NOMO-1 treated with DMSO at 0.1 percent for 48 hours (cell line): ENCODE measurements around the gene CNIH3.

Experiments used
- DNase-seq: peaks from one replicate; lab custom pipeline; 2025; ENCODE audit not compliant: unreplicated experiment; lab: John Stamatoyannopoulos, UW

CNIH3 gene

DNA sequence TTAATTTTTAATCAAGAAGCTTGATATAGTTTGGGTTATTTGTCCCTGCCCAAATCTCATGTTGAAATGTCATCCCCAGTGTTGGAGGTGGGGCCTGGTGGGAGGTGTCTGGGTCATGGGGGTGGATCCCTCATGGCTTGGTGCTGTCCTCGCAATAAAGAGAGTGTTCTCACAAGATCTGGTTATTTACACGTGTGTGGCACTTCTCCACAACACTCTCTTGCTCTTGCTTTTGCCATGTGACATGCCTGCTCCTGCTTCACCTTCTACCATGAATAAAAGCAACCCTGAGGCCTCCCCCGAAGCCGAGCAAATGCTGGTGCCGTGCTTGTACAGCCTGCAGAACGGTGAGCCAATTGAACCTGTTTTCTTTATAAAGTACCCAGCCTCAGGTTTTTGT is 2.6 kb upstream of the CNIH3 start:
- DNase-seq = no peak

DNA sequence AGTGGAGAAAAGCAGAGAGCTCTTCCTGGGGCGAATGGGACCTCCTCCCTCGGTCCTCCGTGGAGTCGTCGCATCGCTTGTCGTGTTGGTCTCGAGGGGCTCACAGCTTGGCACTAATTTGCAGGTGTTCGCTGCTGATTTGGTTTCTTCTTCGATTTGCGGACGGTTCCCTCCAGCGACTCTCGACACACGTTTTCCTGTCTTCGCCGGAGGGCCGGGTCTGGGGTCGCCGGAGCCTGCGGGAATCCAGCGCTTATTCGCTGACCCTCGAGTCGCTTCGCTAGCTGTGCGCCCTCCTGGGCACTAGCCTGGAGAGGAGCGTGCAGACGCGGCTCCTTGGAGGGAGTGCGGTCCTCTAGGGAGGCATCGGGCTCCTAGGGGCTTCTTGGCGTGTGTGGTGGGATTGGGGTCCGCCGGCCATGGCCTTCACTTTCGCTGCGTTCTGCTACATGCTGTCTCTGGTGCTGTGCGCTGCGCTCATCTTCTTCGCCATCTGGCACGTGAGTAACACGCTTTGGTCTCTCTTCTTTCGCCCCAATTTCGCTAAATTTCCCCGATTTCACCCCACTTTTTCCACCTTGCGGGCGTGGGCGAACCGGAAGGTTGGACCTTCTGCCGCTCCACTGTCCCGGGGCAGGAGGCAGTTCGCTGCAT is 766 bp downstream of the CNIH3 start:
- no peak for DNase-seq

DNA sequence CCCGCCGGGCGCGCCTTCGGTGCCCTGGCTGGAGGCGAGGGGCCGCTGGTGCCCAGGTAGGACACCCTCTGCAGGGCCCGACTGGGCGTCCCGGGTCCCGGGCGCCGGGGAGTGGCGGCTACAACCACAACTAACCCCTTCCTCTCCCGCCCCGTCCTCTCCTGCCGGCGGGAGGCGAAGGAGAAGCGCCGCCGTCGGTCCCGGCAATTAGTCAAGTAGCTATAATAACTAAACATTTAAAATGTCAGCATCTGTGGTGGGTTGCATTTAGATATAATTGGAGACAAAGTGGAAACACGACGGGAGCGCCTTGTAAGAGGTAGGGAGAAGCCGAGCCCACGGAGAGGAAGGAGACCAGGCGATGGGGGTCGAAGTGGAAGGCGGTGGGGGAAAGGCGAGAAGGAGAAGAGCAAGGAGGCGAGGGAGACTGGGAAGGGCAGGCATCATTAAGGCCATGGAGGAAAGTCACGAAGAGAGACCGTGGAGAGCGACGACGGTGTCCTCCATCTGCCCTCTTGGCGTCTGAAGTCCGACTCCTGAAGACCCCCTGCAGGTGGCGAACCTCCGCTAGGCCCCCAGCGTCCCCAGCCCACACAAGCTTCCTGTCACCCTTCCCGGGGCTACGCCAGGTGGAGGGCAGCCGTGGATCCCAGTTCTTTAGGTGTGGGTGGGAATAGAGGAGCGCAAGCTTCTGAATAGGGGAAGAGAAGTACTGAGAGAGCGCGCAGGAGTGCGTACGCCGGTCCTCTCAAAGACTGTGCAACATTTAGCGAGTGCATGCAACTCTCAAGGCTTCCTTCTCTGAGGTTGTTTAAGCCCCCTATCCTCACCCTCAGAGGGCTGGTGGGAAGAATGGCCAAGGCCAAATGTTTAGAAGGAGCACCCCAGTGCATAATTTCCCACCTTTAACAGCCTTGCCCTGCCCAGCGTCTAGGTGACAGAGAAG is 1.6 kb downstream of the CNIH3 start:
- no peak for DNase-seq

DNA sequence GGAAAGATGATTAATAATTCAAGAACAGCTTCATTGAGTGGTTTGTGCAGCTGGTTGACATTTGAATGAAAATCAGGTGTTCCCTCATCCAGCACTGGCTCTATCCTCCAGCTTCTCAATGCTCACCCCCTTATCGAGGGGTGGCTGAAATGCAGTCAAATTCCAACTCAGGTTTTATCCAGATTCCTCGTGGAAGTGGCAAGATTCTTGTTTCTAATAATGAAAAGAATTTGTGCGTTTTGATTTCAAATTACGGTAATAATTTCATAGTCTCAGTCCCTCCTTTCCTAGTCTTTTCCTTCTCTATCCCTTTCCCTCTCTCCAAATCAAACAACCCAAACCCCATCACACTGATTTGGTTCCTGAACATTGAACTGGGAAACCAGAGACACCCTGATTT is 3.1 kb downstream of the CNIH3 start:
- DNase-seq = no peak

DNA sequence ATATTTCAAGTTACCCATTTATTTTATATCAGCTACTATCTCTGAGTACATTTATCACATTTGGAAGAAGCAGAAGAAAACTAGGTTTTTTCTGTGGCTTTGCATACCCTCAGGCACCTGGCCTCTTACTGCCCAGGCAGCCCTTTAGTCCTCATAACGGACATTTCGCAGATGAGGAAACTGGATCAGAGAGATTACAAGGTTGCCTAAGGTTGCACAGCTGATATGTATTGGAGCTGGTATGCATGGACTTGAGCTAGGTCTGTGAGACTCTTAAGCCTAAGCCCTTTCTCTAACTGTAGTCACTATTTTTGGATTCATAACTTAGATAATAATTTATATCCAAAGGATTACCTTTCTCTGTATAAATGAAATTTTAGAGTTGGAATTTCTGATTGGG is 4.0 kb downstream of the CNIH3 start:
- DNase-seq = no peak

DNA sequence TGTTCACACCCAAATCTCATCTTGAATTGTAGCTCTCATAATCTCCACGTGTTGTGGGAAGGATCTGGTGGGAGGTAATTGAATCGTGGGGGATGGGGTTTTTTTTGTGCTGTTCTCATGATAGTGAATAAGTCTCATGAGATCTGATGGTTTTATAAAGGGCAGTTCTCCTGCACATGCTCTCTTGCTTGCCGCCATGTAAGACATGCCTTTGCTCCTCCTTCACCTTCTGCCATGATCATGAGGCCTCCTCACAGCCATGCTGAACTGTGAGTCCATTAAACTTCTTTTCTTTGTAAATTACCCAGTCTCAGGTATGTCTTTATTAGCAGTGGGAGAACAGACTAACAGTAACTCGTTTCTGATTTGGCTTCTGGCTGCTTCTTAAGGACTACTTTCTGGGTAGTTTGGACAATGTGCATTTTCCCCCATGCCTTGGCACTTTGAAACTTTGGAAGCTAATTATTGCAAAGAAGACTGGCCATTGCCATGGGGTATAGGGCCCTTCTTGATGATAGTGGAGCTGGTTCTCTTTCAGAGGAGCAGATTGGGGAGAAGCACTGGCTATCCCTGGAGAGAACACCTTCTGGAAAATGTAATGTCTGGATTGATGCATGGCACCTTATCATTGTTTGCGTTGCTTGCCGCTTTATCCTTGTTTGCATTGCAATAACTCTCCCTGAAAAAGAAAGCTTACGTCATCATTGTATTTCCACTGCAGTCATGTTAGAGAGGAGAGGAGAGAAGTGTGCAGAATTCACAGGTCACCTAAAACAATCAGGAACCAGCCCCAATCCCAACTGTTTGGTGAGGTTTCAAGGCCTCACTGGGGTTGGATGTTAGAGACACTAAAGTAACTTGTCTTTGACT is 5.9 kb downstream of the CNIH3 start:
- no peak for DNase-seq

DNA sequence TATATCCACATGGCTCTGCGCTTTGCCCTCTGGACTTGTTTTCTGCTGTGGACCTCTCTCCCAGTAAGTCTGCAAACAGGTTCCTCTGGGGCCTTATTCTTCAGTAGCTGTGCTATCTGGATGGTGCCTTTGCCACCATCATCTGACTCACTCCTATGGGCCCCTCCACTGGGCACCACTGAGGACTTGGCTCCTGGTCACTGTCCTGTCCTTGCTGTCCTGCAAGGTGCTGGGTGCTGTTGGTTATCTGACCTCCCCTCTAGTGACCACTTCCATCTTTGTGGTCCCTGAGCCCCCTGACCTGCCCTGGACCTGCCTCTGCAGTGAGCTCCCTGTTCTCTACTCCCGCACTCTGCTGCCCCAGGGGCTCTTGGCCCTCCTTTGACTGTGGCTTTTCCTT is 6.7 kb downstream of the CNIH3 start:
- no peak for DNase-seq

DNA sequence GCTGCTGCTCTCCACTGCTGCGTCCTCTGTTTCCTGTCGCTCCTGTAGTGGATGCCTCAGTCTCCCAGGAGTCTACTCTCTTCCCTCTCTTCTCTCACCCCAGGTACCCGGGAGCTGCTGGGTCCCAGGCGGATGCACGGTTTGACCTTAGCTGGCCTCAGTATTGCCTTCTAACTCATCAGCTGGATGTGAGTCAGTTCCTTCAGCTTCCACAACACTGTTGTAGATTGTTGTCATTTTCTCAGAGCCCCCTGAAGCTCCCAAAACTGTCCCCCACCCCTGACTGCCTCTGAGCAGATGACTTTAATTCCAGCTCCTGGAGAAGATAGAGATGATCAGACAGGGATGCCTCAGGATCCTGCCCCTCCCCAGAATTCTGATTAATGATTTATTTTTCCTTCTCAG is 7.2 kb downstream of the CNIH3 start:
- DNase-seq = no peak

DNA sequence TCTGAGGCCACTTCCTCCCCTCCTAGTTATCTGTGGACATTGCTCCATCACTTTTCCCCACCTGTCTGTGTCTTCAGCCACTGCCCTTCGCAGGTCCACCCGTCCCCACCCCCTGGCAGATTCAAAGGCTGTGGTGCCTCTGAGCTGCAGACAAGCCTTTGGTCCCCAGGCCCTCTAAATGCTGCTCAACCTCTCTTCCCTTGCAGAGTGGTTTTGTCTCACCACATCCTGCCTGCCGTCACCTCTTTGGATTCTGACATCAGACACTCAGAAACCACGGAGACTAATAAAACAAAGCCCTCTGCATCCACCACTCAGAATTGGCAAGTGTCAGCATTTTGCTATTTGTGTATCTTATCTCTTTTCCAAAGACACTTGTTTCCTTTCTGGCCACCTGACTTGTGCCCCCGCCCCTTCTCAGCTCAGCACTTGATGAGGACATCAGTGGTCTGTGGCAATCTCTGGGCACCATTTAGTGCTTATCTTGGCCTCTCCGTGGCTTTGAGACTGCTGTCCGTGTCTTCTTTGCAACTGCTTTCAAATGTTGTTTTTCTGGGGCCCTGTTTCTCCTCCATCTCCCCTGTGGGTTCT is 7.7 kb downstream of the CNIH3 start:
- DNase-seq = peak; percentile 37

DNA sequence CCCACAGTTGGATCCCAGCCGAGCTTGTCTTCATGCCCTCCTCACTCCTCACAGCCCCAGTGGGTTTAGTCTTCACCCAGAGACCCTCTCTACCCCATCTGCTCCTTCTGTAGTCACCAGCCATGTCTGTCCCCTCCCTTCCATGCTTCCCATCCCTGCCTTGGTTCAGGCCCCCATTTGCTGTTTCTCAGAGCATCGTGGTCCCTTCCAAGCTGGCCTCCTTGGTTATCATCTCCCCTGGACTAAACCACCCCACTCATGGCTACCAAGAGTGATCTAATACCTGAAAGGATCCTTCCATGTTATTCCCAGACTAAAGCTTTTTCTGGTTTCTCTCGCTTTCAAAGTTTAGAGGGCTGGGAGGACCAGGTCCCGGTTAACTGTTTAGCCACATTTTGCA is 8.3 kb downstream of the CNIH3 start:
- DNase-seq = no peak

DNA sequence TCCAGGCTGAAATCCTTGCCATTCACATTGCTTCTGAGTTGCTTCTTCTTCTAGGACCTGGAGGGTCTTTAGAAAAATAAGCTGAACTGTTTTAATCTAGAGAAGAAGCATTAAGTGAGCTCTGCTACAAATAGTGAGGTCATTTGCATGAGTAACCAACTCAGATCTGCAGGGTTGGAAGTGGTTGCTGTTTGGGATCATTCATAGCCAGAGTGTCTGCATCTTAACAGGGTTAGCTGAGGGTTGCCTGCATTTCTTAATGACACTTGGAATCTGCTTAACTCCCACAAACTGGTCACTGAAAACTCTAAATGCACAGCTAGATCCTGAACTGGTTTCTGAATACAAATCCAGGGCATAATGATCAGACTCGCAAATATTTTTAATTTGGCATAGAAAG is 9.9 kb downstream of the CNIH3 start:
- DNase-seq = no peak

DNA sequence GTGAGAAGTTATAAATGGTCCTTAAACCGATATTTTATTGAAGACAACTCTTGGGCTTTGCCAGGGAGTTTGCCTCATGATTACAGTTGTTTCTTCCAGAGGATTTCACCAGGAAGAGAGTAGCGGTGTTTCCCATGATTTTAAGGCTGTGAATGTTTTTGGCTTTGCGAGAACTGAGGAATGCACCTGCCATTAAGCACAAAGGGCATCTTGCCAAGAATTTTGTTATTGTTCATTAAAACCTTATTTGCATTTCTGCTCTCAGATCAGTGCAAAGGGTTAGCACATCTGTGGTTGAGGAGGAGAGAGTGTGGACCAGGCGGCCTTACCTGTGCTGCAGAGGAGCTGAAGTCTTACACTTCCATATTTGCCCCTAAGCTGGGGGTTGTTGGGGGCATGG is 13.8 kb downstream of the CNIH3 start:
- DNase-seq = no peak

DNA sequence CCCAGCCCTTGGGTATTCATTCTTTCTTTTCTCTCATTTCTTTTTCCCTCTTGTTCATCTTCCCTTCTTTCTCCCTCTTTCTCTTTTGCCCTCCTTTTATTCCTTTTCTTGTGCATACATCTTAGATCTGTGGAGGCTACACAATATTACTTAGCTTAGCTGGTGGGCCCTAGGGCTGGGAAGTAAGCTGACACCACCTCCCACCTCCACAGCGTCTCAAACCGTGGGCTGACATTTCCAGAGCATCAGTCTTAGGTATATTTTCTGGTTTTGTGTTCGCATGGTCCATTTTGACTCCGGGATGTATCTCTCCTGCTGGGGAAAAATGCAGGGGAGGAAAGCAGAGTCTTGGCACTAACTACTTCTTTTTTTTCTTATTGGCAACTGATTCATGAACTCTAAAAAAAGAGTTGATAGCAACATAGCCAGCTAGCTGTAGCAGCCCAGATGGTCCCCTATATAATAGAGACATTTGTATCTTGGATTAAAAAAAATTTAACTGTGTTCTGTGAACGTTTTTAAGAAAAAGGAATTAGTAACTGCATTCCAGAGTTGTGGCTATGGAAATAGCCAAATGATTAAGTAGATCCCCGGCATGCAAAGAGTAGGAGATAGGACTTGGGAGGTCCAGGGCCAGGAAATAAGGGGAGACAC is 15.5 kb downstream of the CNIH3 start:
- DNase-seq = no peak

DNA sequence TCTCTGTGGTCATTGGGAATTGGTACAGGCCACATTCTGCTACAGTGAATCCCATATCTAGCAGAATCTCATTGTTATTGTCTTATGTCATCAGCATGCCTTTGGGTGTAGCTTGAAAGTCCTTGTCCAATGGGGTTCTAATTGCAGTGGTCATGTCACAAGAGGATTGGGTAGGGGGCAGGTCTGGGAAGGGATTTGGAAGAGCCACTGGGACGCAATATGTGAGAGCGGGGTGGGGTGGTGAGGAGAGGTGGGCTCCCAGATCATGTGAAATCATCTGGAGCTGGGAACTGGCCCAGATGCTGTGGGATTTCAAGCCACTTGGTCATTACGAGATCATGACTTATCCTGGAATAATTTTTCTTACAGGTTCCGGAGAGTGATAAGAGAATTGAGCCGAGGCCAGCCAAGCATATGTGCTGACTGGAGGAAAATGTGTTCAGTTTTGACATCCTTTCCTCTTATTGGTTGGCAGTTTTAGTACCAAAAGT is 16.3 kb downstream of the CNIH3 start:
- no peak for DNase-seq

DNA sequence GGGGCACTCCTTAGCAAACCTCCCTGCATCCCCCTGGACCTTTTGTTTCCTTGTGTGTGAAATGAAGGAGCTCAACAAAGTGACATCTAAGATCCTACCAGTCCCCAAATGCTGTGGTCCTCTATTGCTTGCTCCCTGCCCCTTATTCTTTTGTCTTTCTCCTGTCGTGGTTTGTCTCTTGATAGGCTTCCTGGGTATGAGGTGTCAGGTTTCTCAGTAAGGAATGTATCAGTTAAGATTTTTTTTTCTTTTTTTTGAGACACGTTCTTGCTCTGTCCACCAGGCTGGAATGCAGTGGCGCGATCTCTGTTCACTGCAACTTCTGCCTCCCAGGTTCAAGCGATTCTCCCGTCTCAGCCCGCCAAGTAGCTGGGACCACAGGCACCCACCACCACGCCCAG is 16.8 kb downstream of the CNIH3 start:
- DNase-seq = no peak

DNA sequence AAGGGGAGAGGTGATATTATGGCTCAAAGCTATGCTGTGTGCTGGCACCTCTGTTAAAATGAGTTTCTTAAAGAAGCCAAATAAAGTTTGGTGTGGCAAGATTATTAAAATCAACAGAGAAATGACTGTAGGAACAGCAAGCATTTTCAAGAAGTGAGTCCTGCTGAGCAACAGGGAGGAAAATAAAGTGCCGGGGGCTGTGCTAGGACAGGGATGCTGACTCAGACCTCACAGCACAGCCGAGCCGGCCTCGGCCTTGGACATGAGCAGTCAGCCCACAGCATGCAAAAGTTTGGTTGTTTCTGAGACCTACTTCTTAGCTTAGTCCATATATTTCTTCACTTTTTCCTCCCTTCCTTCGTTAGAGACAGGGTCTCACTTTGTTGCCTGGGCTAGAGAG is 19.2 kb downstream of the CNIH3 start:
- no peak for DNase-seq

DNA sequence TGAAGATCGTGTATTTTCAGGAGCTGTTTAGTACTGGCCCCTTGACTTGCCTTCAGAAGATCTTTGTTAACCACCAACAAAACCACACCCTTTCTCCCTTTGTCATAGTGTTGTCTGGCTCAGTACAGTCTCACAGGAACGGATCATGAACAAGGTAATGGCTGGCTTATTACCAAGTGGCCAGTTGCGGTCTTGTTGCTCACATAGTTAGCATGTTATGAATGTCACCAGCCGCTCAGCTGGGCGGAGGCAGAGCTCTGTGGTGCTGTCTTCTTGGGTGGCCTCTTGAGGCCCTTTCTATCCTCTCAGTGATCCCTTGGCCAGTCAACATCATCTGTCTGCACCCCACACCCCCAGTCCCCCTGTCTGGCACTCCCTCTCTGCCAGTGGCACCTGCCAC is 21.4 kb downstream of the CNIH3 start:
- no peak for DNase-seq

DNA sequence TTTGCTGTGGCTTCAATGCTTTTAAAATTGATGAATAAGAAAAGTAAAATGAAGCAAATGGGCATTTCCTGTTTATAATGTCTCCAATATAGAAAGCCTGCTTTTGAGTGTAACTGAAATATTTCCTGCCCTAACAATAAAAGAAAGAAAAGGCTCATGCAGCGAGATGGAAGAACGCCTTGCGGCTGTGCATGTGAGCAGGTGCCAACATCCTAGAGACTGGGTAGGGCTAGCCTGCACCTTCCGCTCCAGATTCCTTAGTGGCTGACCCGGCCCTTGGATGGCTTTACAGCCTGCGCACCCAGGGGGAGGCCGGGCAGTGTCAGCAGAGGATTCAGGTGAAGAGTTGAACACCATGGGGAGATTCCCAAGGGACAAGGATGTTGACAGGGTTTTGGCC is 21.8 kb downstream of the CNIH3 start:
- no peak for DNase-seq

DNA sequence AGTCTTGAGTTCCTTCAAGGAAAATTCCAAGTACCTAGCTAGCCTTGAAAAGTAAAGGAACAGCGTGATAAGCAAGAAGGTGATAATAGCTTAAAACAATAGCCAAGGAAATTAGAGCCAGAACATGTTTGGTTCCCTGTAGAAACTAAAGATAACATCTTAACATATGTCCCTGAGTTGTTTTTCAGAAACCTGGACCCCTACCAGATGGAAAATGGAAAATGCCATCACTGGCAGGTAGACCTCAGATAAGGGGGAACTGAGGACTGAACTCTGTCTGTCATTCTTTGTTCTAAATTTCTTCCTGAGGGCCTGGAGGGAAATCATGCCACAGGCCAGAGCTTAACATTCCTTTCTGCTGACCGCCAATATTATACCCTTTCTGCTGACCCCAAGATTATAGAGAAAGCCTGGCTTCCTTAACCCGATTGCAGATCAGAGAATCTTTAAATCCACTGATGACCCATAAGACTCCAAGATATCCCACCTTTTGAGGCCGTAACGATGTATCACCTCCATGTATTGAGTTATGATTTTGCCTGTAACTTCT is 23.4 kb downstream of the CNIH3 start:
- no peak for DNase-seq

DNA sequence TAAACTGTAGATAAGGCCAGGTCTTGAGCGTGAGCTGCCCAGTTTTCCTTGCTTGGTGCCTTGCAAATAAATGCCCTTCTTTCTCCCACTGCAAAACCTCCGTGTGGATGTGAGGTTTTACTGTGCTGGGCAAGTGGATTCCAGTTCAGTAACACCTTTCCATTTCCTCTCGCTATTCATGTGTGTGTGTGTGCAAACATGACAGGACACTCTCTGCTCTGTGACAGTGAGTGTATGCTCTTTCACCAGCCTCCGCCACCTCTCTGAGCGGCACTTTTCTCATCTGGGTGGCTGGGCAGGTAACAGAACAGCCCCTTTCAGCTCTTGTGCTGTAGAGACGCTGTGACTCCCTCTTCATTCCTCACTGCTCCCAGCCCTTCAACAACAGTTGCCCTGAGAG is 23.9 kb downstream of the CNIH3 start:
- DNase-seq = no peak
